ENCODE measurements around the gene CLDN15. TPM values are rescaled to one million over a fixed set of nuclear protein-coding genes. Genes with fewer than 3 reads are reported as not detected.

Gene CLDN15
- total and polyA plus RNA-seq, 11 donors = 1.4 to 37.6 (median 2.2) TPM

- H3K9me3 ChIP-seq = no peaks in the 10 kb centered on the region
- H3K36me3 ChIP-seq = peaks cover 0 to 72% (median 56%) of the 10 kb centered on the region in 9 donors
- TF ChIP-seq POLR2A (IDR thresholded peaks at IDR 0.05) = no peak
- TF ChIP-seq, protein P1, sequence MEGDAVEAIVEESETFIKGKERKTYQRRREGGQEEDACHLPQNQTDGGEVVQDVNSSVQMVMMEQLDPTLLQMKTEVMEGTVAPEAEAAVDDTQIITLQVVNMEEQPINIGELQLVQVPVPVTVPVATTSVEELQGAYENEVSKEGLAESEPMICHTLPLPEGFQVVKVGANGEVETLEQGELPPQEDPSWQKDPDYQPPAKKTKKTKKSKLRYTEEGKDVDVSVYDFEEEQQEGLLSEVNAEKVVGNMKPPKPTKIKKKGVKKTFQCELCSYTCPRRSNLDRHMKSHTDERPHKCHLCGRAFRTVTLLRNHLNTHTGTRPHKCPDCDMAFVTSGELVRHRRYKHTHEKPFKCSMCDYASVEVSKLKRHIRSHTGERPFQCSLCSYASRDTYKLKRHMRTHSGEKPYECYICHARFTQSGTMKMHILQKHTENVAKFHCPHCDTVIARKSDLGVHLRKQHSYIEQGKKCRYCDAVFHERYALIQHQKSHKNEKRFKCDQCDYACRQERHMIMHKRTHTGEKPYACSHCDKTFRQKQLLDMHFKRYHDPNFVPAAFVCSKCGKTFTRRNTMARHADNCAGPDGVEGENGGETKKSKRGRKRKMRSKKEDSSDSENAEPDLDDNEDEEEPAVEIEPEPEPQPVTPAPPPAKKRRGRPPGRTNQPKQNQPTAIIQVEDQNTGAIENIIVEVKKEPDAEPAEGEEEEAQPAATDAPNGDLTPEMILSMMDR (IDR thresholded peaks at IDR 0.05) = no peak
- DNase-seq (no peak), ATAC-seq (no peak)
- WGBS, 4 donors = 91 to 98% (median 95%) methylated on average over 6 of the region's 6 CpGs
- intact Hi-C loops (cut with DNase I) = no loop called here
- H3K27ac ChIP-seq = no peak overlapping the region
- no peak overlapping the region for H3K4me3 ChIP-seq
- H3K27me3 ChIP-seq = no peaks in the 10 kb centered on the region
- H3K4me1 ChIP-seq = peaks cover 0 to 4% (median 0%) of the 10 kb centered on the region in 12 donors
Measured at GRCh38 chr7:101225650-101226049, 12.0 kb downstream of the CLDN15 start.

GRCh38 chr7:101223528-101223927 lies 14.1 kb downstream of the CLDN15 start:
- TF ChIP-seq POLR2A (IDR thresholded peaks at IDR 0.05) = no peak
- TF ChIP-seq, protein P1 (IDR thresholded peaks at IDR 0.05) = no peak
- no peak overlapping the region for H3K27ac ChIP-seq
- peaks cover 0 to 66% (median 56%) of the 10 kb centered on the region in 9 donors for H3K36me3 ChIP-seq
- peak in 1 of 4 donors; percentile 11 for ATAC-seq
- intact Hi-C loops (cut with DNase I) = no loop called here
- H3K4me1 ChIP-seq = peaks cover 4 to 24% (median 15%) of the 10 kb centered on the region in 12 donors
- H3K9me3 ChIP-seq = no peaks in the 10 kb centered on the region
- no peak for DNase-seq
- no peaks in the 10 kb centered on the region for H3K27me3 ChIP-seq
- H3K4me3 ChIP-seq = no peak overlapping the region
- WGBS, 4 donors = 95 to 98% (median 96%) methylated on average over 15 of the region's 15 CpGs

GRCh38 chr7:101222275-101222830 lies 15.2 kb downstream of the CLDN15 start:
- H3K4me1 ChIP-seq = peaks cover 4 to 28% (median 18%) of the 10 kb centered on the region in 12 donors
- H3K27ac ChIP-seq = no peak overlapping the region
- no peaks in the 10 kb centered on the region for H3K27me3 ChIP-seq
- DNase-seq (no peak), ATAC-seq (no peak)
- peaks cover 0 to 58% (median 45%) of the 10 kb centered on the region in 9 donors for H3K36me3 ChIP-seq
- H3K9me3 ChIP-seq = no peaks in the 10 kb centered on the region
- TF ChIP-seq POLR2A (IDR thresholded peaks at IDR 0.05) = no peak
- TF ChIP-seq, protein P1 (IDR thresholded peaks at IDR 0.05) = no peak
- H3K4me3 ChIP-seq = no peak overlapping the region
- intact Hi-C loops (cut with DNase I) = no loop called here
- 80 to 87% (median 83%) methylated on average over 27 of the region's 27 CpGs for WGBS, 4 donors

GRCh38 chr7:101220295-101220694 lies 17.3 kb downstream of the CLDN15 start:
- WGBS, 4 donors = 79 to 83% (median 82%) methylated on average over 5 of the region's 5 CpGs
- no peak overlapping the region for H3K4me3 ChIP-seq
- DNase-seq = no peak
- H3K36me3 ChIP-seq = peaks cover 0 to 48% (median 30%) of the 10 kb centered on the region in 9 donors
- intact Hi-C loops (cut with DNase I) = no loop called here
- TF ChIP-seq, protein P1 (IDR thresholded peaks at IDR 0.05) = no peak
- no peak for TF ChIP-seq POLR2A (IDR thresholded peaks at IDR 0.05)
- no peaks in the 10 kb centered on the region for H3K27me3 ChIP-seq
- no peak for ATAC-seq
- H3K4me1 ChIP-seq = peaks cover 4 to 43% (median 30%) of the 10 kb centered on the region in 12 donors
- no peaks in the 10 kb centered on the region for H3K9me3 ChIP-seq
- no peak overlapping the region for H3K27ac ChIP-seq
